OCI-LY7 (cell line): ENCODE data around the gene TTLL10. TPM values are rescaled to one million over a fixed set of nuclear protein-coding genes. Genes with fewer than 3 reads are reported as not detected.
"Not testable (repeated sequence)": the region's sequence is repeated elsewhere in the genome, so short reads cannot be mapped to it uniquely, and the experiment has no call there.

Experiments
- BruUV-seq: library from RNA; stranded (reverse); fragments of 400-500 nt; replicated peaks from 2 replicates; lab custom pipeline; 2021; lab: Mats Ljungman, UMichigan
- CTCF ChIA-PET: fragments of 300-600 bp; sonication (Branson Sonifier 250); formaldehyde crosslinking; loops from one replicate; lab custom pipeline; 2022; ENCODE audit warnings: antibody characterized with exemption; ENCODE audit not compliant: unreplicated experiment; lab: Charles Lee
- POLR2A ChIA-PET: fragments of 300-600 bp; sonication (Branson Sonifier 250); formaldehyde crosslinking; loops from one replicate; lab custom pipeline; 2022; ENCODE audit warnings: antibody characterized with exemption; lab: Charles Lee
- DNase-seq: peaks from one replicate; pipeline ENCODE4 v3.0.0-alpha.2; 2015; ENCODE audit warnings: low spot score
- H2AFZ ChIP-seq: fragments of 200-600 bp; sonication (generic), shearing (Covaris generic); 2 replicates; pipeline ENCODE4 v1.6.1; 2014; ENCODE audit warnings: mild to moderate bottlenecking, antibody characterized with exemption, low read length, moderate library complexity
- H3K27ac ChIP-seq: fragments of 200-600 bp; sonication (generic); 2 replicates; pipeline ENCODE4 v1.5.1; 2014; ENCODE audit warnings: mixed run types, low read depth, mild to moderate bottlenecking, moderate library complexity, low read length, inconsistent platforms; ENCODE audit not compliant: poor library complexity, severe bottlenecking
- H3K36me3 ChIP-seq: fragments of 200-600 bp; sonication (generic); 2 replicates; pipeline ENCODE4 v1.6.1; 2014; ENCODE audit warnings: mild to moderate bottlenecking, antibody characterized with exemption, low read length, moderate library complexity, mixed read lengths; ENCODE audit not compliant: insufficient read depth
- H3K4me1 ChIP-seq: fragments of 200-600 bp; sonication (generic); 2 replicates; pipeline ENCODE4 v1.5.1; 2014; ENCODE audit warnings: mild to moderate bottlenecking, low read length; ENCODE audit not compliant: insufficient read depth, poor library complexity, severe bottlenecking
- H3K4me2 ChIP-seq: fragments of 200-600 bp; sonication (generic); 2 replicates; pipeline ENCODE4 v1.6.1; 2014; ENCODE audit warnings: mild to moderate bottlenecking, low read length
- H3K4me3 ChIP-seq: fragments of 200-600 bp; sonication (generic); 2 replicates; pipeline ENCODE4 v1.5.1; 2014; ENCODE audit warnings: mild to moderate bottlenecking, low read depth, low read length; ENCODE audit not compliant: poor library complexity, severe bottlenecking
- H3K79me2 ChIP-seq: fragments of 200-600 bp; sonication (generic); 2 replicates; pipeline ENCODE4 v1.6.1; 2016; ENCODE audit warnings: low read depth, mild to moderate bottlenecking, low read length, moderate library complexity, mixed read lengths; ENCODE audit not compliant: insufficient read depth
- H3K9me2 ChIP-seq: fragments of 200-600 bp; sonication (generic); 2 replicates; pipeline ENCODE4 v1.6.1; 2016; ENCODE audit warnings: mild to moderate bottlenecking, low read length, mixed read lengths; ENCODE audit not compliant: insufficient read depth
- H3K9me3 ChIP-seq: fragments of 200-600 bp; sonication (generic); 2 replicates; pipeline ENCODE4 v1.6.1; 2014; ENCODE audit warnings: mild to moderate bottlenecking, mixed run types, low read length, mixed read lengths
- H4K20me1 ChIP-seq: fragments of 200-600 bp; sonication (generic); 2 replicates; pipeline ENCODE4 v1.6.1; 2014; ENCODE audit warnings: mild to moderate bottlenecking, antibody characterized with exemption, low read length, moderate library complexity, mixed read lengths; ENCODE audit not compliant: insufficient read depth
- CTCF ChIP-seq: fragments of 200-600 bp; sonication (generic); conservative IDR thresholded peaks from 2 replicates; pipeline ENCODE4 v1.5.1; 2014; ENCODE audit warnings: mild to moderate bottlenecking, antibody characterized with exemption, low read length, moderate library complexity, mixed read lengths
- EZH2phosphoT487 ChIP-seq: fragments of 200-600 bp; sonication (generic); IDR thresholded peaks from 2 replicates; pipeline ENCODE4 v1.6.1; 2018; ENCODE audit warnings: low read depth, borderline replicate concordance, mild to moderate bottlenecking, mixed run types, antibody characterized with exemption, low read length, moderate library complexity, mixed read lengths
- intact Hi-C: fragments of 100-400 bp; cut with micrococcal nuclease; formaldehyde crosslinking; loops from one replicate; pipeline ENCODE4 v1.10.0; 2022; ENCODE audit not compliant: unreplicated experiment
- total RNA-seq, 2 experiments: library from RNA; depleted of rRNA in 1 of 2; stranded (reverse); fragments of >200 nt in 1 of 2; shearing (Covaris generic) in 1 of 2; gene quantifications; 2 replicates each; pipeline ENCODE4 v1.2.3, GENCODE V29; 2014 to 2022

Gene TTLL10
- total RNA-seq, 2 experiments from 2014 or later, result not detected

- H3K36me3 ChIP-seq, H3K4me2 ChIP-seq, H3K79me2 ChIP-seq, H2AFZ ChIP-seq, DNase-seq, H3K27ac ChIP-seq, H3K4me1 ChIP-seq, intact Hi-C loops, POLR2A ChIA-PET, H3K9me3 ChIP-seq, H4K20me1 ChIP-seq, H3K4me3 ChIP-seq, BruUV-seq, H3K9me2 ChIP-seq: not testable (repeated sequence)
- CTCF ChIA-PET, result interaction anchor here (0.7 kb wide), 1 partner anchor 457 kb away, joined by 3 read pairs; no protein-coding TSS in a partner anchor
These were observed 20.5 kb upstream of the TTLL10 start for GRCh38 chr1:1153215-1153614.

GRCh38 chr1:1153874-1154273 is 19.8 kb upstream of the TTLL10 start:
- no peak overlapping the region for H2AFZ ChIP-seq
- TF ChIP-seq CTCF (no peak), EZH2phosphoT487 (no peak)
- intact Hi-C loops, result no loop called here
- no peak overlapping the region for H3K4me2 ChIP-seq
- H3K9me3 ChIP-seq, result no peaks in the 10 kb centered on the region
- BruUV-seq, result no TSS peak
- ChIA-PET CTCF (no interaction called here), POLR2A (no interaction called here)
- no peak overlapping the region for H3K4me3 ChIP-seq
- H3K4me1 ChIP-seq, result peaks cover 5% of the 10 kb centered on the region
- H3K27ac ChIP-seq, result no peak overlapping the region
- no peaks in the 10 kb centered on the region for H3K9me2 ChIP-seq
- H3K79me2 ChIP-seq, result no peaks in the 10 kb centered on the region
- no peak for DNase-seq
- no peaks in the 10 kb centered on the region for H3K36me3 ChIP-seq
- no peaks in the 10 kb centered on the region for H4K20me1 ChIP-seq

- Histone ChIP-seq H3K9me3 (no peaks in the 10 kb centered on the region), H3K4me3 (no peak overlapping the region), H3K27ac (no peak overlapping the region), H3K4me1 (peaks cover 5% of the 10 kb centered on the region), H3K4me2 (no peak overlapping the region), H3K9me2 (no peaks in the 10 kb centered on the region), H3K79me2 (no peaks in the 10 kb centered on the region), H2AFZ (no peak overlapping the region), H4K20me1 (no peaks in the 10 kb centered on the region), H3K36me3 (no peaks in the 10 kb centered on the region)
- DNase-seq, result no peak
- TF ChIP-seq EZH2phosphoT487 (no peak), CTCF (no peak)
- ChIA-PET CTCF (no interaction called here), POLR2A (no interaction called here)
- no TSS peak for BruUV-seq
- intact Hi-C loops, result no loop called here
These were observed 18.4 kb upstream of the TTLL10 start for GRCh38 chr1:1155258-1155657.
